CD4-positive, CD25-positive, alpha-beta regulatory T cell (primary cell): ENCODE data around the gene CGREF1. TPM values are rescaled to one million over a fixed set of nuclear protein-coding genes. Genes with fewer than 3 reads are reported as not detected.

Source experiments
- ATAC-seq, 2 donors: fragments of 150-1000 bp; cut with Tn5 transposase; one replicate each; pipeline ENCODE4 v1.10.0; 2021; ENCODE audit warnings: low read depth in 2 of 2, moderate number of reproducible peaks in 2 of 2, moderate library complexity in 1 of 2
- DNase-seq, 3 donors: peaks; one replicate each; pipeline versions ENCODE4 v3.0.0 to v3.0.0-alpha.2; 2012 to 2022; ENCODE audit warnings: mixed read lengths in 1 of 3
- H3K27ac ChIP-seq: one replicate; pipeline ENCODE4 v1.7.0; 2013; ENCODE audit warnings: mild to moderate bottlenecking, low read length; ENCODE audit not compliant: insufficient read depth, poor library complexity, severe bottlenecking
- H3K27me3 ChIP-seq: one replicate; pipeline ENCODE4 v1.7.0; 2013; ENCODE audit warnings: low read length; ENCODE audit not compliant: control insufficient read depth, insufficient read depth
- H3K36me3 ChIP-seq: one replicate; pipeline ENCODE4 v1.7.0; 2013; ENCODE audit warnings: mild to moderate bottlenecking, low read length, moderate library complexity; ENCODE audit not compliant: control insufficient read depth, insufficient read depth
- H3K4me1 ChIP-seq: 2 replicates; pipeline ENCODE4 v1.7.0; 2013; ENCODE audit warnings: mild to moderate bottlenecking, low read length; ENCODE audit not compliant: insufficient read depth, control insufficient read depth, poor library complexity, severe bottlenecking
- H3K4me3 ChIP-seq: one replicate; pipeline ENCODE4 v1.7.0; 2013; ENCODE audit warnings: low read depth, mild to moderate bottlenecking, low read length, moderate library complexity
- H3K9me3 ChIP-seq, 2 experiments: 1 replicate in 1 of 2; 2 replicates in 1 of 2; pipeline ENCODE4 v1.7.0; 2013; ENCODE audit warnings: low read length in 2 of 2, mild to moderate bottlenecking in 1 of 2, moderate library complexity in 1 of 2; ENCODE audit not compliant: control insufficient read depth in 2 of 2
- H3K27ac Mint-ChIP-seq, 3 donors: one replicate each; pipeline ENCODE4 v1.8.0; 2020 to 2022; ENCODE audit warnings: mild to moderate bottlenecking in 3 of 3, mixed read lengths in 3 of 3, moderate library complexity in 2 of 3
- H3K27me3 Mint-ChIP-seq: one replicate; pipeline ENCODE4 v1.8.0; 2022; ENCODE audit warnings: mild to moderate bottlenecking, mixed read lengths
- H3K36me3 Mint-ChIP-seq: one replicate; pipeline ENCODE4 v1.8.0; 2020; ENCODE audit warnings: mixed read lengths
- H3K4me1 Mint-ChIP-seq, 4 donors: one replicate each; pipeline ENCODE4 v1.8.0; 2020 to 2022; ENCODE audit warnings: mixed read lengths in 4 of 4, mild to moderate bottlenecking in 1 of 4
- H3K4me3 Mint-ChIP-seq, 4 donors: one replicate each; pipeline ENCODE4 v1.8.0; 2020 to 2022; ENCODE audit warnings: mild to moderate bottlenecking in 4 of 4, mixed read lengths in 4 of 4, moderate library complexity in 3 of 4
- H3K9me3 Mint-ChIP-seq, 7 donors: one replicate each; pipeline ENCODE4 v1.8.0; 2020 to 2022; ENCODE audit warnings: mixed read lengths in 7 of 7, mild to moderate bottlenecking in 3 of 7, moderate library complexity in 2 of 7
- polyA plus RNA-seq, 4 donors: library from polyadenylated mRNA; unstranded; fragments of 300-500 nt; fragmentation: Illumina TruSeq; gene quantifications; one replicate each; pipeline ENCODE4 v1.2.3, GENCODE V29; 2021
- total RNA-seq: library from RNA; stranded (reverse); gene quantifications from one replicate; pipeline ENCODE4 v1.2.3, GENCODE V29; 2022

Gene CGREF1
- total and polyA plus RNA-seq, 5 donors from 2014 or later = 0.20 TPM; not detected in 4

GRCh38 chr2:27087823-27088410 is 31.0 kb downstream of the CGREF1 start:
- Mint-ChIP-seq H3K4me3 (peak overlapping the region in 3 of 4 donors; percentile 80 to 86 (median 82)), H3K4me1 (peaks cover 3 to 26% (median 9%) of the 10 kb centered on the region in 4 donors), H3K36me3 (no peaks in the 10 kb centered on the region), H3K9me3 (no peaks in the 10 kb centered on the region), H3K27me3 (no peaks in the 10 kb centered on the region), H3K27ac (peak overlapping the region in 1 of 3 donors; percentile 71)
- no peak overlapping the region for H3K27ac ChIP-seq
- no peak for DNase-seq
- no peak overlapping the region for H3K4me3 ChIP-seq
- no peaks in the 10 kb centered on the region for H3K36me3 ChIP-seq
- peaks cover 21% of the 10 kb centered on the region for H3K4me1 ChIP-seq
- H3K9me3 ChIP-seq = no peaks in the 10 kb centered on the region
- no peaks in the 10 kb centered on the region for H3K27me3 ChIP-seq
- no peak for ATAC-seq

- Histone ChIP-seq H3K27me3 (no peaks in the 10 kb centered on the region), H3K27ac (peak within 1 kb of the TSS; percentile 86), H3K4me3 (peak within 1 kb of the TSS; percentile 72), H3K36me3 (no peaks in the 10 kb centered on the region), H3K9me3 (no peaks in the 10 kb centered on the region), H3K4me1 (peaks cover 26% of the 10 kb centered on the region)
- peak within 1 kb of the TSS; percentile 76 to 82 (median 78) for H3K27ac Mint-ChIP-seq
- H3K36me3 Mint-ChIP-seq = no peaks in the 10 kb centered on the region
- no peaks in the 10 kb centered on the region for H3K9me3 Mint-ChIP-seq
- ATAC-seq (no peak), DNase-seq (no peak)
- peak within 1 kb of the TSS; percentile 82 to 90 (median 86) for H3K4me3 Mint-ChIP-seq
- H3K27me3 Mint-ChIP-seq = no peaks in the 10 kb centered on the region
- H3K4me1 Mint-ChIP-seq = peaks cover 3 to 26% (median 9%) of the 10 kb centered on the region in 4 donors
Measured at GRCh38 chr2:27086724-27087593, 32.0 kb downstream of the CGREF1 start, which contains the start of gene KHK. TSS of gene KHK (plus strand) at chr2:27086772. CDS start at chr2:27087260, 488 bp downstream.

- H3K36me3 ChIP-seq = no peaks in the 10 kb centered on the region
- H3K9me3 ChIP-seq = no peaks in the 10 kb centered on the region
- no peaks in the 10 kb centered on the region for H3K27me3 Mint-ChIP-seq
- H3K36me3 Mint-ChIP-seq = no peaks in the 10 kb centered on the region
- H3K4me1 Mint-ChIP-seq = peaks cover 5 to 34% (median 13%) of the 10 kb centered on the region in 4 donors
- DNase-seq (peak; percentile 95 to 98 (median 95)), ATAC-seq (peak; percentile 95 to 96)
- H3K27me3 ChIP-seq = no peaks in the 10 kb centered on the region
- no peaks in the 10 kb centered on the region for H3K9me3 Mint-ChIP-seq
- no peak overlapping the region for H3K4me3 ChIP-seq
- H3K4me3 Mint-ChIP-seq = peak overlapping the region; percentile 82 to 87 (median 86)
- peak overlapping the region; percentile 86 for H3K27ac ChIP-seq
- H3K4me1 ChIP-seq = peaks cover 34% of the 10 kb centered on the region
- peak overlapping the region in 1 of 3 donors; percentile 82 for H3K27ac Mint-ChIP-seq
Measured at GRCh38 chr2:27086090-27086723, 32.7 kb downstream of the CGREF1 start.

GRCh38 chr2:27085673-27086089 is 33.2 kb downstream of the CGREF1 start:
- Mint-ChIP-seq H3K4me3 (peak overlapping the region; percentile 76 to 90 (median 80)), H3K27ac (peak overlapping the region; percentile 51 to 76 (median 52)), H3K4me1 (peaks cover 5 to 39% (median 17%) of the 10 kb centered on the region in 4 donors), H3K36me3 (no peaks in the 10 kb centered on the region), H3K27me3 (no peaks in the 10 kb centered on the region), H3K9me3 (no peaks in the 10 kb centered on the region)
- Histone ChIP-seq H3K9me3 (no peaks in the 10 kb centered on the region), H3K27ac (peak overlapping the region; percentile 86), H3K36me3 (no peaks in the 10 kb centered on the region), H3K4me3 (no peak overlapping the region), H3K27me3 (no peaks in the 10 kb centered on the region), H3K4me1 (peaks cover 39% of the 10 kb centered on the region)
- no peak for ATAC-seq
- DNase-seq = peak in 1 of 3 donors; percentile 49

GRCh38 chr2:27085062-27085672 is 33.8 kb downstream of the CGREF1 start:
- ATAC-seq = no peak
- H3K9me3 Mint-ChIP-seq = no peaks in the 10 kb centered on the region

GRCh38 chr2:27084297-27085061 is 34.4 kb downstream of the CGREF1 start:
- no peak for DNase-seq
- Histone ChIP-seq H3K36me3 (no peaks in the 10 kb centered on the region), H3K4me1 (peaks cover 40% of the 10 kb centered on the region), H3K9me3 (no peaks in the 10 kb centered on the region), H3K4me3 (no peak overlapping the region), H3K27ac (no peak overlapping the region), H3K27me3 (no peaks in the 10 kb centered on the region)
- peaks cover 5 to 44% (median 17%) of the 10 kb centered on the region in 4 donors for H3K4me1 Mint-ChIP-seq
- H3K4me3 Mint-ChIP-seq = peak overlapping the region; percentile 76 to 90 (median 80)
- no peak for ATAC-seq
- H3K27ac Mint-ChIP-seq = peak overlapping the region in 1 of 3 donors; percentile 55
- no peaks in the 10 kb centered on the region for H3K27me3 Mint-ChIP-seq
- H3K36me3 Mint-ChIP-seq = no peaks in the 10 kb centered on the region
- H3K9me3 Mint-ChIP-seq = no peaks in the 10 kb centered on the region

More at GRCh38 chr2:27085062-27085672, 33.8 kb downstream of the CGREF1 start:
- Mint-ChIP-seq H3K36me3 (no peaks in the 10 kb centered on the region), H3K4me3 (peak overlapping the region; percentile 76 to 90 (median 80)), H3K27ac (peak overlapping the region; percentile 51 to 91 (median 76)), H3K4me1 (peaks cover 5 to 43% (median 17%) of the 10 kb centered on the region in 4 donors), H3K27me3 (no peaks in the 10 kb centered on the region)
- DNase-seq = no peak
- Histone ChIP-seq H3K27me3 (no peaks in the 10 kb centered on the region), H3K36me3 (no peaks in the 10 kb centered on the region), H3K27ac (peak overlapping the region; percentile 86), H3K4me1 (peaks cover 40% of the 10 kb centered on the region), H3K9me3 (no peaks in the 10 kb centered on the region), H3K4me3 (no peak overlapping the region)
